Measurements from ENCODE around the gene ZNF215.
"Not testable (repeated sequence)": the region's sequence is repeated elsewhere in the genome, so short reads cannot be mapped to it uniquely, and the experiment has no call there.

DNA sequence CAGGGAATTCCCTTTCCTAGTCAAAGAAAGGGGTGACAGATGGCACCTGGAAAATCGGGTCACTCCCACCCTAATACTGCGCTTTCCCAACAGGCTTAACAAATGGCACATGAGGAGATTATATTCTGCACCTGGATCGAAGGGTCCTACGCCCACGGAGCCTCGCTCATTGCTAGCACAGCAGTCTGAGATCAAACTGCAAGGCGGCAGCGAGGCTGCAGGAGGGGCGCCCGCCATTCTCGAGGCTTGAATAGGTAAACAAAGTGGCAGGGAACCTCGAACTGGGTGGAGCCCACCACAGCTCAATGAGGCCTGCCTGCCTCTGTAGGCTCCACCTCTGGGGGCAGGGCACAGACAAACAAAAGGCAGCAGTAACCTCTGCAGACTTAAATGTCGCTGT lies 21.4 kb upstream of the ZNF215 start:
- TF ChIP-seq POLR2A (IDR thresholded peaks at IDR 0.05), result not testable (repeated sequence)
- TF ChIP-seq, protein P1, sequence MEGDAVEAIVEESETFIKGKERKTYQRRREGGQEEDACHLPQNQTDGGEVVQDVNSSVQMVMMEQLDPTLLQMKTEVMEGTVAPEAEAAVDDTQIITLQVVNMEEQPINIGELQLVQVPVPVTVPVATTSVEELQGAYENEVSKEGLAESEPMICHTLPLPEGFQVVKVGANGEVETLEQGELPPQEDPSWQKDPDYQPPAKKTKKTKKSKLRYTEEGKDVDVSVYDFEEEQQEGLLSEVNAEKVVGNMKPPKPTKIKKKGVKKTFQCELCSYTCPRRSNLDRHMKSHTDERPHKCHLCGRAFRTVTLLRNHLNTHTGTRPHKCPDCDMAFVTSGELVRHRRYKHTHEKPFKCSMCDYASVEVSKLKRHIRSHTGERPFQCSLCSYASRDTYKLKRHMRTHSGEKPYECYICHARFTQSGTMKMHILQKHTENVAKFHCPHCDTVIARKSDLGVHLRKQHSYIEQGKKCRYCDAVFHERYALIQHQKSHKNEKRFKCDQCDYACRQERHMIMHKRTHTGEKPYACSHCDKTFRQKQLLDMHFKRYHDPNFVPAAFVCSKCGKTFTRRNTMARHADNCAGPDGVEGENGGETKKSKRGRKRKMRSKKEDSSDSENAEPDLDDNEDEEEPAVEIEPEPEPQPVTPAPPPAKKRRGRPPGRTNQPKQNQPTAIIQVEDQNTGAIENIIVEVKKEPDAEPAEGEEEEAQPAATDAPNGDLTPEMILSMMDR (IDR thresholded peaks at IDR 0.05), result not testable (repeated sequence)

All from body of pancreas (tissue), 4 donors.